Mammary epithelial cell (primary cell): Measurements from ENCODE around the gene COL4A1.

ENCODE experiments used
- EZH2 ChIP-seq: IDR thresholded peaks from 2 replicates; pipeline ENCODE4 v1.6.1; 2012; ENCODE audit warnings: low read length, inconsistent platforms, borderline replicate concordance
- TF ChIP-seq, protein P1 (sequence below), 2 donors: IDR thresholded peaks in 1 of 2; conservative IDR thresholded peaks in 1 of 2; 2 replicates each; pipeline ENCODE4 v1.5.1; 2011 to 2012; ENCODE audit warnings: inconsistent platforms in 2 of 2, low read length in 2 of 2, mild to moderate bottlenecking in 2 of 2, control low read depth in 1 of 2, low read depth in 1 of 2; ENCODE audit not compliant: insufficient read depth in 1 of 2; ENCODE audit errors: extremely low read depth in 1 of 2

- no peak for TF ChIP-seq EZH2
- TF ChIP-seq, protein P1, sequence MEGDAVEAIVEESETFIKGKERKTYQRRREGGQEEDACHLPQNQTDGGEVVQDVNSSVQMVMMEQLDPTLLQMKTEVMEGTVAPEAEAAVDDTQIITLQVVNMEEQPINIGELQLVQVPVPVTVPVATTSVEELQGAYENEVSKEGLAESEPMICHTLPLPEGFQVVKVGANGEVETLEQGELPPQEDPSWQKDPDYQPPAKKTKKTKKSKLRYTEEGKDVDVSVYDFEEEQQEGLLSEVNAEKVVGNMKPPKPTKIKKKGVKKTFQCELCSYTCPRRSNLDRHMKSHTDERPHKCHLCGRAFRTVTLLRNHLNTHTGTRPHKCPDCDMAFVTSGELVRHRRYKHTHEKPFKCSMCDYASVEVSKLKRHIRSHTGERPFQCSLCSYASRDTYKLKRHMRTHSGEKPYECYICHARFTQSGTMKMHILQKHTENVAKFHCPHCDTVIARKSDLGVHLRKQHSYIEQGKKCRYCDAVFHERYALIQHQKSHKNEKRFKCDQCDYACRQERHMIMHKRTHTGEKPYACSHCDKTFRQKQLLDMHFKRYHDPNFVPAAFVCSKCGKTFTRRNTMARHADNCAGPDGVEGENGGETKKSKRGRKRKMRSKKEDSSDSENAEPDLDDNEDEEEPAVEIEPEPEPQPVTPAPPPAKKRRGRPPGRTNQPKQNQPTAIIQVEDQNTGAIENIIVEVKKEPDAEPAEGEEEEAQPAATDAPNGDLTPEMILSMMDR (conservative IDR thresholded peaks at IDR 0.05 in 1 of 2, IDR thresholded peaks at IDR 0.05 in 1 of 2; ENCODE audit: extremely low read depth in 1 of 2, insufficient read depth in 1 of 2, low read depth in 1 of 2, low read length in 2 of 2) = no peak
These were observed 201.8 kb downstream of the COL4A1 start for GRCh38 chr13:110105136-110105535.
